SK-N-SH treated with all-trans-retinoic acid at 6 μM for 48 hours (cell line): ENCODE results near the gene NKAPD1.
"Not testable (repeated sequence)": the region's sequence is repeated elsewhere in the genome, so short reads cannot be mapped to it uniquely, and the experiment has no call there.

Source experiments
- ARNTL ChIP-seq: fragments of 450-650 bp; formaldehyde crosslinking; IDR thresholded peaks from 2 replicates; pipeline ENCODE4 v1.5.0; 2020; ENCODE audit warnings: low read depth, mild to moderate bottlenecking, moderate library complexity, borderline replicate concordance
- CREB5 ChIP-seq: fragments of 250-450 bp; sonication (Bioruptor Pico); IDR thresholded peaks from 2 replicates; pipeline ENCODE4 v1.5.1; 2020; ENCODE audit warnings: low read depth, mild to moderate bottlenecking, moderate library complexity
- CSDC2 ChIP-seq: fragments of 250-450 bp; sonication (Bioruptor Pico); IDR thresholded peaks from 2 replicates; pipeline ENCODE4 v1.5.0; 2020; ENCODE audit warnings: mild to moderate bottlenecking, moderate library complexity
- ESRRG ChIP-seq: fragments of 250-450 bp; sonication (Bioruptor Pico); IDR thresholded peaks from 2 replicates; pipeline ENCODE4 v1.6.1; 2021; ENCODE audit warnings: mild to moderate bottlenecking
- GLIS3 ChIP-seq: fragments of 250-450 bp; sonication (Bioruptor Pico); IDR thresholded peaks from 2 replicates; pipeline ENCODE4 v1.5.0; 2020; ENCODE audit warnings: mild to moderate bottlenecking, moderate library complexity
- PATZ1 ChIP-seq: fragments of 250-450 bp; sonication (Bioruptor Pico); IDR thresholded peaks from 2 replicates; pipeline ENCODE4 v1.8.0; 2020; ENCODE audit warnings: mild to moderate bottlenecking, moderate library complexity, borderline replicate concordance
- RARB ChIP-seq: fragments of 250-450 bp; sonication (Bioruptor Pico); IDR thresholded peaks from 2 replicates; pipeline ENCODE4 v1.8.0; 2021; ENCODE audit warnings: mild to moderate bottlenecking, moderate library complexity
- SNAI2 ChIP-seq: fragments of 250-450 bp; sonication (Bioruptor Pico); IDR thresholded peaks from 2 replicates; pipeline ENCODE4 v1.5.0; 2020; ENCODE audit warnings: mild to moderate bottlenecking, moderate library complexity
- ZC3H10 ChIP-seq: fragments of 250-450 bp; sonication (Bioruptor Pico); IDR thresholded peaks from 2 replicates; pipeline ENCODE4 v1.5.1; 2021; ENCODE audit warnings: mild to moderate bottlenecking, moderate library complexity
- ZFP30 ChIP-seq: fragments of 450-650 bp; formaldehyde crosslinking; IDR thresholded peaks from 2 replicates; pipeline ENCODE4 v1.5.0; 2022; ENCODE audit warnings: mild to moderate bottlenecking, moderate library complexity

GRCh38 chr11:112046647-112047046 lies 27.5 kb upstream of the NKAPD1 start:
- not testable (repeated sequence) for TF ChIP-seq CSDC2 (CRISPR knock-in tag); SNAI2 (CRISPR knock-in tag); ARNTL (CRISPR knock-in tag); PATZ1 (CRISPR knock-in tag); CREB5 (CRISPR knock-in tag); RARB; ZC3H10 (CRISPR knock-in tag); ESRRG (CRISPR knock-in tag); ZFP30; GLIS3
